SU-DHL-6 (cell line): ENCODE measurements around the gene PCDHGA7.
"Not testable (repeated sequence)": the region's sequence is repeated elsewhere in the genome, so short reads cannot be mapped to it uniquely, and the experiment has no call there.

Source experiments
- H2AFZ ChIP-seq: fragments of 200-600 bp; sonication (generic); 2 replicates; pipeline ENCODE4 v1.6.1; 2014; ENCODE audit warnings: low read depth, mild to moderate bottlenecking, moderate library complexity, mixed read lengths, antibody characterized with exemption, low read length; ENCODE audit not compliant: severe bottlenecking
- H3F3A ChIP-seq: fragments of 200-600 bp; shearing (Covaris generic); 2 replicates; pipeline ENCODE4 v1.6.0; 2016; ENCODE audit warnings: antibody characterized with exemption, mild to moderate bottlenecking; ENCODE audit not compliant: insufficient read depth
- H3K27ac ChIP-seq: fragments of 200-600 bp; sonication (generic); 2 replicates; pipeline ENCODE4 v1.5.1; 2016; ENCODE audit warnings: low read depth, mild to moderate bottlenecking, low read length, moderate library complexity, mixed read lengths
- H3K27me3 ChIP-seq: fragments of 200-600 bp; sonication (generic), shearing (Covaris generic); 2 replicates; pipeline ENCODE4 v1.6.0; 2014; ENCODE audit warnings: mild to moderate bottlenecking, low read length
- H3K36me3 ChIP-seq: fragments of 200-600 bp; sonication (generic); 2 replicates; pipeline ENCODE4 v1.6.1; 2014; ENCODE audit warnings: mild to moderate bottlenecking, low read length, mixed read lengths
- H3K4me2 ChIP-seq: fragments of 300-600, 200-600 bp; shearing (Covaris generic), sonication (generic); 2 replicates; pipeline ENCODE4 v1.6.0; 2014; ENCODE audit warnings: low read length, low read depth, mild to moderate bottlenecking; ENCODE audit not compliant: poor library complexity, severe bottlenecking
- H3K4me3 ChIP-seq: fragments of 200-600 bp; sonication (generic); 2 replicates; pipeline ENCODE4 v1.5.1; 2014; ENCODE audit warnings: antibody characterized with exemption, low read length, mild to moderate bottlenecking, mixed read lengths; ENCODE audit not compliant: insufficient read depth, poor library complexity, severe bottlenecking
- H3K79me2 ChIP-seq: fragments of 200-600 bp; sonication (generic); 2 replicates; pipeline ENCODE4 v1.6.1; 2014; ENCODE audit warnings: mild to moderate bottlenecking, low read length, moderate library complexity; ENCODE audit not compliant: insufficient read depth
- H3K9ac ChIP-seq: fragments of 200-600 bp; sonication (generic); 2 replicates; pipeline ENCODE4 v1.7.0; 2014; ENCODE audit warnings: mild to moderate bottlenecking, low read length
- H3K9me2 ChIP-seq: fragments of 200-600 bp; sonication (generic); replicated peaks from 2 replicates; pipeline ENCODE4 v1.6.1; 2014; ENCODE audit warnings: low read length; ENCODE audit not compliant: insufficient read depth
- H3K9me3 ChIP-seq: fragments of 200-600 bp; sonication (generic); 2 replicates; pipeline ENCODE4 v1.6.1; 2014; ENCODE audit warnings: low read length, mixed read lengths; ENCODE audit not compliant: insufficient read depth
- H4K20me1 ChIP-seq: fragments of 200-600 bp; sonication (generic); 2 replicates; pipeline ENCODE4 v1.6.1; 2014; ENCODE audit warnings: low read depth, mild to moderate bottlenecking, antibody characterized with exemption, low read length, moderate library complexity, mixed read lengths
- CTCF ChIP-seq: fragments of 200-600 bp; sonication (generic); IDR thresholded peaks from one replicate; pipeline ENCODE4 v1.5.1; 2017; ENCODE audit warnings: antibody characterized with exemption, mild to moderate bottlenecking, low read length, moderate library complexity; ENCODE audit not compliant: insufficient read depth, poor library complexity, severe bottlenecking
- EZH2phosphoT487 ChIP-seq: fragments of 200-600 bp; sonication (generic), shearing (Covaris generic); conservative IDR thresholded peaks from 2 replicates; pipeline ENCODE4 v1.6.1; 2018; ENCODE audit warnings: mild to moderate bottlenecking, antibody characterized with exemption, low read length, moderate library complexity, mixed read lengths

The PCDHGA7 gene

GRCh38 chr5:141374627-141375026 is 7.9 kb upstream of the PCDHGA7 start:
- Histone ChIP-seq H3K9ac (no peak overlapping the region), H3K36me3 (peaks cover 23% of the 10 kb centered on the region), H3F3A (no peaks in the 10 kb centered on the region), H3K27ac (no peak overlapping the region), H2AFZ (no peak overlapping the region), H3K79me2 (peaks cover 7% of the 10 kb centered on the region; the same call in 1 of the 2 replicates), H3K4me2 (no peak overlapping the region), H3K4me3 (no peak overlapping the region), H3K9me3 (peaks cover 58% of the 10 kb centered on the region; the same call in 1 of the 2 replicates), H3K9me2 (no peaks in the 10 kb centered on the region), H4K20me1 (no peaks in the 10 kb centered on the region), H3K27me3 (no peaks in the 10 kb centered on the region)
- no peak for TF ChIP-seq CTCF
- no peak for TF ChIP-seq EZH2phosphoT487

GRCh38 chr5:141375444-141376155 is 6.9 kb upstream of the PCDHGA7 start:
- H3F3A ChIP-seq, H3K4me2 ChIP-seq, H4K20me1 ChIP-seq, H3K27me3 ChIP-seq, H3K27ac ChIP-seq, H3K4me3 ChIP-seq, H3K9ac ChIP-seq, H3K79me2 ChIP-seq, H3K9me2 ChIP-seq, H2AFZ ChIP-seq: not testable (repeated sequence)
- H3K36me3 ChIP-seq, result peaks cover 19% of the 10 kb centered on the region
- peaks cover 53% of the 10 kb centered on the region; the same call in 1 of the 2 replicates for H3K9me3 ChIP-seq

GRCh38 chr5:141383345-141383744 is 803 bp downstream of the PCDHGA7 start:
- peaks cover 18% of the 10 kb centered on the region; the same call in 1 of the 2 replicates for H3K9me3 ChIP-seq
- H2AFZ ChIP-seq, result peak overlapping the region; percentile 55
- H3K4me2 ChIP-seq, result peak overlapping the region; percentile 54
- peak overlapping the region; percentile 35; the same call in 1 of the 2 replicates for H3K27ac ChIP-seq
- H3K36me3 ChIP-seq, result peaks cover 3% of the 10 kb centered on the region; the same call in 1 of the 2 replicates
- TF ChIP-seq CTCF (no peak), EZH2phosphoT487 (no peak)
- no peaks in the 10 kb centered on the region for H3K79me2 ChIP-seq
- no peaks in the 10 kb centered on the region for H3K9me2 ChIP-seq
- no peaks in the 10 kb centered on the region for H4K20me1 ChIP-seq
- no peaks in the 10 kb centered on the region for H3K27me3 ChIP-seq
- H3K9ac ChIP-seq, result peak overlapping the region; percentile 59
- no peaks in the 10 kb centered on the region for H3F3A ChIP-seq
- H3K4me3 ChIP-seq, result peak overlapping the region; percentile 55
